Activated CD4-positive, alpha-beta T cell treated with anti-CD3 and anti-CD28 coated beads, Interleukin-2, amount 50 U/mL, for 4 hours (primary cell): ENCODE results near the gene B4GALNT4.
"Not testable (repeated sequence)": the region's sequence is repeated elsewhere in the genome, so short reads cannot be mapped to it uniquely, and the experiment has no call there.

Experiments
- DNase-seq, 2 experiments: peaks; one replicate each; pipeline ENCODE4 v3.0.0-alpha.2; 2020

The B4GALNT4 gene

DNA sequence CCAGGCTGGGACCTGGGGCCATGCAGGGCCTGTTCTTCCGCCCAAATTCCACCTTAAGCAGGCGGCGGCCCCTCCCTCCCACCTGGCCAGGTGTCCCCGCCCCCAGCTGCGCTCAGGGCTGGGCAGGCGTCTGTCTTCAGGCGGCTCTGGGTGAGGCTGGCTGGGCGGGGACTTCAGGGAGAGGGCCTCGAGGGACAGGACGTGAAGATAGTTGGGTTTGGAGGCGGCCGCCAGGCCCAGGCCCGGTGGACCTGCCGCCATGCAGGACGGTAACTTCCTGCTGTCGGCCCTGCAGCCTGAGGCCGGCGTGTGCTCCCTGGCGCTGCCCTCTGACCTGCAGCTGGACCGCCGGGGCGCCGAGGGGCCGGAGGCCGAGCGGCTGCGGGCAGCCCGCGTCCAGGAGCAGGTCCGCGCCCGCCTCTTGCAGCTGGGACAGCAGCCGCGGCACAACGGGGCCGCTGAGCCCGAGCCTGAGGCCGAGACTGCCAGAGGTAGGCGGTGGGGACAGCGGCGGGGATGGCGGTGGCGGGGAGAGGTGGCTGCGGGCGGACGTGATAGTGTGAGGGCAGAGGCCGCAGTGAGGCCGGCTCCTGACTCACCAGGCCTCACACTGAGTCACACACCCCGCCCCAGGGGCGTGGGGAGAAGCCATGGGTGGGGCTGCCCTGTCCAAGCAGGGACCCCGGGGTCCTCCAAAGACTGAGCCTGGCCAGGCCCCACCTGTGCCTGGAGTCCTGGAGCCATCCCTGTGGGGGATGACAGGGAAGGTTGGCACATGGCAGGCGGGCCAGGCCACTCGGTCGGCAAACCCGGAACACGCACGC, 24.9 kb downstream of the B4GALNT4 start, which contains the start of gene PKP3:
Gene PKP3 (plus strand): TSS at position 176 of the 824 bp plus-strand sequence. CDS start 84 bp downstream, at position 260.
- no peak for DNase-seq

DNA sequence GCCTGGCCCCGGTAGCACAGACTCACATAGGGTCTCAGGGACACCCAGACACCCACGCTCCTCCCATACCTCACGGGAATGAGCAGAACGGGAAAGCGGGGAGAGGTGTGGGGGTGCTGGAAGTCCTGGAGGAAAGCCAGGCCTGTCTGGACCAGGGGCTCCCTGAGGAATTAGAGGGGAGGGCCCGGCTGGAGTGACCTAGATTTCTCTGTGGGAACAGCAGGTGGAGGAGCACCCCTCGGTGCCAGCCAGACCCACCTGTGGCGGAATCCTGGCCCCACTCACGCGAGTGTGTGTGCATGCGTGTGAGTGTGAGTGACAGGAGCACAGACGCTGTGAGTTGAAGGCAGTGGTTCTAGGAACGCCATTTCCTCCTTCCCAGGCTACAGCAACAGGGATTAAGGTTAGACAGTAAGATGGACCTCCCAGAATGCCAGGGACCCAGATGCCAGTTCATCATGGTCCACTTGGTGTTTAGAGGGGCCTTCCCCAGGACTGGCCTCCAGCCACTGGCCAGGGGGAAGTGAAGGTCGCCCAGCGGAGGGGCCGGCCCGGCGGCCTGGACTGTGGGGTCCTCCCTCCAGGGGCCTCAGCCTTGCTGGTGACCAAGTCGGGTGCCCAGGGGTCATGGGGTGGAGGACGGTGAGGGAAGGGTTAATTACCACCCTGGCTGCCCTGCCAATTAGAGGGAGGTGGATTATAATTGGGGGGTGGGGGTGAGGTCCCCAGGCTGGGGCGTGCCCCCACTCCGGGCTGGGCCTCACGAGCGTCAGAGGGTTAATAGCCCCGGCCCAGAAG, 25.8 kb downstream of the B4GALNT4 start:
- DNase-seq = no peak

GRCh38 chr11:395866-396265, 26.6 kb downstream of the B4GALNT4 start:
- DNase-seq = no peak

GRCh38 chr11:396511-396947, 27.2 kb downstream of the B4GALNT4 start:
- DNase-seq = no peak

DNA sequence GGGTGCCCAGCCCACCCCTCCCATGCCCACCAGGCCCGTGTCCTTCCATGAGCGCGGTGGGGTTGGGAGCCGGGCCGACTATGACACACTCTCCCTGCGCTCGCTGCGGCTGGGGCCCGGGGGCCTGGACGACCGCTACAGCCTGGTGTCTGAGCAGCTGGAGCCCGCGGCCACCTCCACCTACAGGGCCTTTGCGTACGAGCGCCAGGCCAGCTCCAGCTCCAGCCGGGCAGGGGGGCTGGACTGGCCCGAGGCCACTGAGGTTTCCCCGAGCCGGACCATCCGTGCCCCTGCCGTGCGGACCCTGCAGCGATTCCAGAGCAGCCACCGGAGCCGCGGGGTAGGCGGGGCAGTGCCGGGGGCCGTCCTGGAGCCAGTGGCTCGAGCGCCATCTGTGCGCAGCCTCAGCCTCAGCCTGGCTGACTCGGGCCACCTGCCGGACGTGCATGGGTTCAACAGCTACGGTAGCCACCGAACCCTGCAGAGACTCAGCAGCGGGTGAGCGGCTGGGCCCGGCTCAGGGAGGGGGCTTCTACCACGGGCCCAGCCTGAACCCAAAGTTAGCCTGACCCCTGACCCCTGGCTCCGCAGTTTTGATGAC, 27.7 kb downstream of the B4GALNT4 start:
- peak in 1 of 2 experiments; percentile 30 for DNase-seq

DNA sequence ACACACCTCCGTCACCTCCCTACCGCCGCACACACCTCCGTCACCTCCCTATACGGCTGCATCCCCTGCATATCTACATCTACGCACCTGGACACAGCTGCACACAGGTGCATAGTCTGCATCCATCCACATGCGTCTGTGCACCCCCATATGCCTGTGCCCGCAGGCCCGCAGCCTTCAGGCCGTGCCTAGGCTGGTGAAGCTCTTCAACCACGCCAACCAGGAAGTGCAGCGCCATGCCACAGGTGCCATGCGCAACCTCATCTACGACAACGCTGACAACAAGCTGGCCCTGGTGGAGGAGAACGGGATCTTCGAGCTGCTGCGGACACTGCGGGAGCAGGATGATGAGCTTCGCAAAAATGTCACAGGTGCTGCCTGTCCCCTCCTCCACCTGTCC, 29.5 kb downstream of the B4GALNT4 start:
- DNase-seq = no peak

DNA sequence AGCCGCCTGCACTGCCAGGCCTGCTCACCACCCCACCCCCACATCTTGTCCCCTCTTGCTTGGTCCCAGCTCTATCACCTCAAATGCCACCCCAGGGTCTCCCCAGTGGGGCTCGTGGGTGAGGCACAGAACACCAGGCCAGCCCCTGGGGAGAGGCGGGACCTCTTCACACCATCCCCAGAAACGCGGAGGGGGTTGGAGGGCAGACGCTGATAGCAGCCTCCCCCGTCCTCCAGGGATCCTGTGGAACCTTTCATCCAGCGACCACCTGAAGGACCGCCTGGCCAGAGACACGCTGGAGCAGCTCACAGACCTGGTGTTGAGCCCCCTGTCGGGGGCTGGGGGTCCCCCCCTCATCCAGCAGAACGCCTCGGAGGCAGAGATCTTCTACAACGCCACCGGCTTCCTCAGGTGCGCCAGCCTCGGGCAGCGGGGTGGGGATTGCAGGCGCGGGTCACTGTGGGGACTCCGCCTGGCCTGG, 30.5 kb downstream of the B4GALNT4 start:
- DNase-seq = no peak

- no peak for DNase-seq
Observed at GRCh38 chr11:400241-400689, 31.0 kb downstream of the B4GALNT4 start.

DNA sequence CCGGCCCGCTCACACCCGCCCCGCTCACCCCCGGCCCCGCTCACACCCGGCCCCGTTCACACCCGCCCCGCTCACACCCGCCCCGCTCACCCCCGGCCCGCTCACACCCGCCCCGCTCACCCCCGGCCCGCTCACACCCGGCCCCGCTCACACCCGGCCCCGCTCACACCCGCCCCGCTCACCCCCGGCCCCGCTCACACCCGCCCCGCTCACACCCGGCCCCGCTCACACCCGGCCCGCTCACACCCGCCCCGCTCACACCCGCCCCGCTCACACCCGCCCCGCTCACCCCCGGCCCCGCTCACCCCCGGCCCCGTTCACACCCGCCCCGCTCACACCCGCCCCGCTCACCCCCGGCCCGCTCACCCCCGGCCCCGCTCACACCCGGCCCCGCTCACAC, 31.9 kb downstream of the B4GALNT4 start:
- not testable (repeated sequence) for DNase-seq

- no peak for DNase-seq
Observed at GRCh38 chr11:403021-403760, 33.9 kb downstream of the B4GALNT4 start.

DNA sequence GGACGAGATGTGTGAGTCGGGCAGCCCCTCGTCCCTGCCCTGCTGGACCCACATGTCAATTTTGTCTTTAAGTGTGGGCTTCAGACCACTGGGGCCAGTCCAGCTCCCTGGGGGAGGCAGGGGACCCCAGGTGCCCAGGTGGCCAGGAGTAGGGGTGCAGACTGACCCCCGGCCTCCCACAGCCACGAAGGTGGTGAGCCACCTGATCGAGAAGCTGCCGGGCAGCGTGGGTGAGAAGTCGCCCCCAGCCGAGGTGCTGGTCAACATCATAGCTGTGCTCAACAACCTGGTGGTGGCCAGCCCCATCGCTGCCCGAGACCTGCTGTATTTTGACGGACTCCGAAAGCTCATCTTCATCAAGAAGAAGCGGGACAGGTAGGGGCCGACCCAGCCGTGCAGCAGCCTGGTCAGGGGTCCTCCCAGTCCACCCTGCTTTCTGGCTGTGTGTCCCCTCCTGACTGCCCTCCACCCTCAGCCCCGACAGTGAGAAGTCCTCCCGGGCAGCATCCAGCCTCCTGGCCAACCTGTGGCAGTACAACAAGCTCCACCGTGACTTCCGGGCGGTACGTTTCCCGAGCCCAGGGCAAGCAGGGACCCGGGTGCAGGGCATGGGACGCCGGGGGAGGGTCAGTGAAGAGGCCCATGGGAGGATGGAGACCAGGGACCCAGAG, 34.6 kb downstream of the B4GALNT4 start:
- no peak for DNase-seq

- no peak for DNase-seq
Observed at GRCh38 chr11:404551-405264, 35.4 kb downstream of the B4GALNT4 start.

- no peak for DNase-seq
Observed at GRCh38 chr11:405323-405953, 36.1 kb downstream of the B4GALNT4 start.

- no peak for DNase-seq
Observed at GRCh38 chr11:405954-406795, 36.9 kb downstream of the B4GALNT4 start.

- DNase-seq = peak; percentile 74 to 79
Observed at GRCh38 chr11:406796-407650, 37.7 kb downstream of the B4GALNT4 start.

GRCh38 chr11:407651-408123, 38.4 kb downstream of the B4GALNT4 start:
- no peak for DNase-seq

DNA sequence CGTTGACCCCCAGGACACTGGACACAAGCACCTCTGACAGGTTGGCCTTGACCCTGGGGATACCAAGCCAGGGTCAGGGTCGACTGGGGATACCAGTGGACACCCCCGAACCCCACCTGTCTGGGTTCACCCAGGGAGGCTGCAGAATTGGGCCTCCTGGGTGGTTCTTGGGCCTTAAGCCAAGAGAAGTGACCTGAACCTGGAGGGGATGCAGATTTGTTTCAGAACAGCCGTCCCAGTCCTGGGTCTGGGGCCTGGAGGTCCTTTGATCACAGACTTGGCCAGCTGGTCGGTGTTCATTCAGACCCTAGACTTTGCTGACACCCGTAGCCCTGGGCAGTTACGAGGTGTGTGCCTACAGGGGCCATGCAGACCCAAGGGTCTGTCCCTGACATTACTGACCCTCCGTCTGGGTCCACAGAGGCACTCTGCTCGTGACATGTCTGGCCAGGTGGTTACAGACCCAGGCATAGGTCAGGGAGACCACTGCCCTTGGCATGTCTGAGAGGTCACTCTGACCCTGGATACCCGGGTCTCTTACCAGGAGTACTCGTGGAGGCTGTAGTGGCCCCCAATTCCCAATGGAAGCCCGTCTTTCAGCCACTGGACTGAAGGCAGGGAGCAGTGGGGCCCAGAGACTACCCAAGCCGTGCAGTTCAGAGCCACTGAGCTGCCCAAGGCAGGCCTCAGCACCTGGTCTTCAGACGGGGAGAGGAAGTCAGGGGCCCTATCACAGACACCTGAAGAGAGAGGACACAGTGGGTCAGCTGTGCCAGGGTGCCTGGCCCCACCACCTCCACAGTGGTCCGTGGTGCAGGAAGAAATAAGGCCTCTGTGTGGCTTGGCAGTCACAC, 39.1 kb downstream of the B4GALNT4 start:
- DNase-seq = no peak
